ENCODE measurements around the gene EPHB1. TPM values are rescaled to one million over a fixed set of nuclear protein-coding genes. Genes with fewer than 3 reads are reported as not detected.

The EPHB1 gene
- total RNA-seq, 1 experiment from 2014 or later = 7.0 TPM

DNA sequence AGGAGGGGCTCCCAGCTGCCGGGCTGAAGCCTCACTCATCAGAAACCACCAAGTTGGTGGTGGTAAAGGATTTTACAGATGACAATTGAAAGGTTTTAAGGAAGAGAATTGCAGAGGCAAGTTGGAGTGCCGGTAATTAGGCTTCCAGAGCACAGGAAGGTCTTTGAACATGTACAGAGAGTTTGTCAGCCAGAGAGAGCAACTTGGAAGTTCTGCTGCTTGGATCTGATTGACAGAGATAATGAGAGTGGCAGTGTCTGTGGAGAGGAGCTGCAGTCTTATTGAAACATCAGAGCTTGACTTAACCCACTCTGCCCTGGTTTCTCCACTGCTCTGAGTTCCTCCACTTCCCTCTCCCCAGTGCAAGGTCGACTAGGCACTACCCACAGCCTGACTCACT, 448.6 kb downstream of the EPHB1 start (continued):
- no peak for TF ChIP-seq SMAD4 (CRISPR knock-in tag; IDR thresholded peaks at IDR 0.05)
- TF ChIP-seq JUN (CRISPR knock-in tag; IDR thresholded peaks at IDR 0.05) = no peak
- TF ChIP-seq ZNF219 (CRISPR knock-in tag; IDR thresholded peaks at IDR 0.05; ENCODE audit: borderline replicate concordance) = no peak

DNA sequence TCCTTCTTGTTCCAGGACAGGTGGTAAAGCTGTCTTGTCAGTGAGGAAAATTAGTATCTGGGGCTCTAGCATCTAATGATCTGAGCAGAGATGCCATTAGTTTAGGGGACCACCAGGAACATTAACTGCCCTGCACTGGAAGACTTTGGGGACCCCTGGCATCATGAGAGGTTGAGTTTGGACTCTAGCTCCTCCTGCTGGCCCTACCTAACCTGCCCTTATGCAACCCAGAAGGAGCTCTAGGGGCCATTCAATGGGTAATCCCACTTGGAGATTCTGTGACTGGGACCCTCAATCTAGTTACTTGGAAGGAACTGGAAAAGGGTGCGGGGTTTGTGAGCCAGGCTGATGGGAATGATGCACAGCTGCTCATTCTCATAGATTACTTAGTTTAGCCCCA, 451.0 kb downstream of the EPHB1 start:
- CTCF ChIA-PET = interaction anchor here (0.6 to 1.4 kb wide), 18 partner anchors 9 to 645 kb away, joined by 3 to 28 read pairs (median 4); partner anchors contain the start of gene EPHB1
- H3K36me3 Mint-ChIP-seq = no peaks in the 10 kb centered on the region
- POLR2A ChIA-PET = interaction anchor here (0.5 to 0.7 kb wide), 2 partner anchors 20 to 201 kb away, joined by 3 to 4 read pairs; no protein-coding TSS in a partner anchor
- TF ChIP-seq GTF2I (CRISPR knock-in tag; conservative IDR thresholded peaks at IDR 0.05) (no peak), ETV6 (CRISPR knock-in tag; IDR thresholded peaks at IDR 0.05) (no peak)
- H3K9me3 Mint-ChIP-seq = no peaks in the 10 kb centered on the region
- no peaks in the 10 kb centered on the region for H3K27me3 Mint-ChIP-seq (ENCODE audit: low read depth)
- peak; percentile 24 for DNase-seq (ENCODE audit: low spot score)
- no peak overlapping the region for H3K4me3 Mint-ChIP-seq
- peaks cover 7% of the 10 kb centered on the region for H3K4me1 Mint-ChIP-seq
- no peak overlapping the region for H3K27ac Mint-ChIP-seq
- ATAC-seq = peak; percentile 76

DNA sequence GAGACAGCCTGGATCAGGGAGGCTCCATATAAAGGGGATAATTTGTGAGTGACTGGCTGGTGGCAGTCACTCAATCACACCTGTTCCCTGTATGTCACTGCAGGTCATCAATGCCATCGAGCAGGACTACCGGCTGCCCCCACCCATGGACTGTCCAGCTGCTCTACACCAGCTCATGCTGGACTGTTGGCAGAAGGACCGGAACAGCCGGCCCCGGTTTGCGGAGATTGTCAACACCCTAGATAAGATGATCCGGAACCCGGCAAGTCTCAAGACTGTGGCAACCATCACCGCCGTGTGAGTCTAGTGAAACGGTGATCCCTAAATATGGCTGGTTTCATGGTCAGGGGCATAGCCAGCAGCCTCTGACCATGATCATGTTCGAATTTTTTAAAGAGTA, 453.2 kb downstream of the EPHB1 start:
- no peaks in the 10 kb centered on the region for H3K4me1 Mint-ChIP-seq
- H3K4me3 Mint-ChIP-seq = no peak overlapping the region
- H3K27ac Mint-ChIP-seq = no peak overlapping the region
- DNase-seq (ENCODE audit: low spot score) = no peak
- H3K9me3 Mint-ChIP-seq = no peaks in the 10 kb centered on the region
- H3K36me3 Mint-ChIP-seq = no peaks in the 10 kb centered on the region
- H3K27me3 Mint-ChIP-seq (ENCODE audit: low read depth) = no peaks in the 10 kb centered on the region
- CTCF ChIA-PET = no interaction called here
- TF ChIP-seq JAZF1 (CRISPR knock-in tag; IDR thresholded peaks at IDR 0.05) (no peak), CBFB (CRISPR knock-in tag; IDR thresholded peaks at IDR 0.05; ENCODE audit: low read depth) (no peak)
- POLR2A ChIA-PET = no interaction called here
- ATAC-seq = no peak

GRCh38 chr3:135249186-135249585, 454.1 kb downstream of the EPHB1 start:
- Mint-ChIP-seq H3K36me3 (no peaks in the 10 kb centered on the region), H3K4me3 (no peak overlapping the region), H3K9me3 (no peaks in the 10 kb centered on the region), H3K27ac (no peak overlapping the region), H3K27me3 (ENCODE audit: low read depth) (no peaks in the 10 kb centered on the region), H3K4me1 (no peaks in the 10 kb centered on the region)
- no peak for DNase-seq (ENCODE audit: low spot score)
- CTCF ChIA-PET = no interaction called here
- no peak for ATAC-seq
- TF ChIP-seq TEAD4 (CRISPR knock-in tag; IDR thresholded peaks at IDR 0.05) (no peak), ZSCAN18 (CRISPR knock-in tag; IDR thresholded peaks at IDR 0.05) (no peak), CREM (CRISPR knock-in tag; IDR thresholded peaks at IDR 0.05) (no peak), NR3C1 (CRISPR knock-in tag; conservative IDR thresholded peaks at IDR 0.05; ENCODE audit: low read depth) (no peak), RELA (CRISPR knock-in tag; IDR thresholded peaks at IDR 0.05; ENCODE audit: borderline replicate concordance) (no peak)
- TF ChIP-seq, protein P1, sequence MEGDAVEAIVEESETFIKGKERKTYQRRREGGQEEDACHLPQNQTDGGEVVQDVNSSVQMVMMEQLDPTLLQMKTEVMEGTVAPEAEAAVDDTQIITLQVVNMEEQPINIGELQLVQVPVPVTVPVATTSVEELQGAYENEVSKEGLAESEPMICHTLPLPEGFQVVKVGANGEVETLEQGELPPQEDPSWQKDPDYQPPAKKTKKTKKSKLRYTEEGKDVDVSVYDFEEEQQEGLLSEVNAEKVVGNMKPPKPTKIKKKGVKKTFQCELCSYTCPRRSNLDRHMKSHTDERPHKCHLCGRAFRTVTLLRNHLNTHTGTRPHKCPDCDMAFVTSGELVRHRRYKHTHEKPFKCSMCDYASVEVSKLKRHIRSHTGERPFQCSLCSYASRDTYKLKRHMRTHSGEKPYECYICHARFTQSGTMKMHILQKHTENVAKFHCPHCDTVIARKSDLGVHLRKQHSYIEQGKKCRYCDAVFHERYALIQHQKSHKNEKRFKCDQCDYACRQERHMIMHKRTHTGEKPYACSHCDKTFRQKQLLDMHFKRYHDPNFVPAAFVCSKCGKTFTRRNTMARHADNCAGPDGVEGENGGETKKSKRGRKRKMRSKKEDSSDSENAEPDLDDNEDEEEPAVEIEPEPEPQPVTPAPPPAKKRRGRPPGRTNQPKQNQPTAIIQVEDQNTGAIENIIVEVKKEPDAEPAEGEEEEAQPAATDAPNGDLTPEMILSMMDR (IDR thresholded peaks at IDR 0.05) = no peak
- TF ChIP-seq, protein P2, sequence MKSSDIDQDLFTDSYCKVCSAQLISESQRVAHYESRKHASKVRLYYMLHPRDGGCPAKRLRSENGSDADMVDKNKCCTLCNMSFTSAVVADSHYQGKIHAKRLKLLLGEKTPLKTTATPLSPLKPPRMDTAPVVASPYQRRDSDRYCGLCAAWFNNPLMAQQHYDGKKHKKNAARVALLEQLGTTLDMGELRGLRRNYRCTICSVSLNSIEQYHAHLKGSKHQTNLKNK (CRISPR knock-in tag; IDR thresholded peaks at IDR 0.05) = no peak
- TF ChIP-seq, protein P3, sequence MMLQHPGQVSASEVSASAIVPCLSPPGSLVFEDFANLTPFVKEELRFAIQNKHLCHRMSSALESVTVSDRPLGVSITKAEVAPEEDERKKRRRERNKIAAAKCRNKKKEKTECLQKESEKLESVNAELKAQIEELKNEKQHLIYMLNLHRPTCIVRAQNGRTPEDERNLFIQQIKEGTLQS (CRISPR knock-in tag; conservative IDR thresholded peaks at IDR 0.05) = no peak
- POLR2A ChIA-PET = interaction anchor here (0.6 kb wide), 1 partner anchor 703 kb away, joined by 3 read pairs; no protein-coding TSS in a partner anchor

GRCh38 chr3:135258916-135259315, 463.9 kb downstream of the EPHB1 start:
- no peak for ATAC-seq
- peak overlapping the region; percentile 34; the same call in 1 of the 2 replicates for H3K27ac Mint-ChIP-seq
- no peak for TF ChIP-seq IRF2 (CRISPR knock-in tag; IDR thresholded peaks at IDR 0.05; ENCODE audit: borderline replicate concordance, low read depth)
- no peak for TF ChIP-seq E2F5 (CRISPR knock-in tag; IDR thresholded peaks at IDR 0.05)
- TF ChIP-seq, protein P4, sequence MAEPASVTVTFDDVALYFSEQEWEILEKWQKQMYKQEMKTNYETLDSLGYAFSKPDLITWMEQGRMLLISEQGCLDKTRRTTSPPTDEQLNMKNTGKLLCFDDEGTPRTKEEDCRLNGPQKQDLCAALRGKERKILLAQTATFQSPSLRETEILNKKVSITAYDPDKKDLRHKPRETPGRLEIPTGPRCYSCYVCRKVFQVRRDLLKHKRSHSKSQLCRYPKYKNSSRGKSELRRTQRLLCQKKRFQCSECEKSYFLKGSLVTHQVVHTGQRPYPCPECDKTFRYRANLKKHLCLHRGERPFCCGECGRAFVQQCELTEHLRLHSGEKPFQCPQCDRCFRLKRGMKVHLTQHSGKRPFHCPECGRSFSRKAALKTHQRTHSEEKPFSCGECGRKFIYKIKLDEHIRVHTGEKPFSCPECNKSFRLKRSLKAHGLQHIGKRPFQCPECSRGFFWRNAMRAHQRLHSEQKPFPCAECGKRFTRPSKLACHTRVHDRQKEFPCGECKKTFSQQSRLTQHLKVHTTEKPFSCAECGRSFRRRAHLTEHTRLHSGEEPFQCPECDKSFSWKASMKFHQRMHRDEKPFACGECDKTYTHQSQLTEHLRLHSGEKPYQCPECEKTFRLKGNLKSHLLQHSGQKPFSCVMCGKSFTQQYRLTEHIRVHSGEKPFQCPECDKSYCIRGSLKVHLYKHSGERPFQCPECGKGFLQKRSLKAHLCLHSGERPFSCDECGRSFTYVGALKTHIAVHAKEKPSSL (CRISPR knock-in tag; conservative IDR thresholded peaks at IDR 0.05) = no peak
- TF ChIP-seq, protein P5, sequence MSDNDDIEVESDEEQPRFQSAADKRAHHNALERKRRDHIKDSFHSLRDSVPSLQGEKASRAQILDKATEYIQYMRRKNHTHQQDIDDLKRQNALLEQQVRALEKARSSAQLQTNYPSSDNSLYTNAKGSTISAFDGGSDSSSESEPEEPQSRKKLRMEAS (CRISPR knock-in tag; IDR thresholded peaks at IDR 0.05) = no peak

More at GRCh38 chr3:135258916-135259315, 463.9 kb downstream of the EPHB1 start:
- Mint-ChIP-seq H3K9me3 (peaks cover 20% of the 10 kb centered on the region), H3K27me3 (ENCODE audit: low read depth) (no peaks in the 10 kb centered on the region), H3K4me3 (no peak overlapping the region), H3K36me3 (peaks cover 18% of the 10 kb centered on the region), H3K4me1 (peaks cover 31% of the 10 kb centered on the region)
- POLR2A ChIA-PET = interaction anchor here (1.0 kb wide), 1 partner anchor 464 kb away, joined by 3 read pairs; the partner anchor contains the start of gene EPHB1
- DNase-seq (ENCODE audit: low spot score) = no peak
- CTCF ChIA-PET = no interaction called here
